NCI-H460 (cell line): ENCODE data around the gene SVOP. TPM values are rescaled to one million over a fixed set of nuclear protein-coding genes. Genes with fewer than 3 reads are reported as not detected.
A peak's percentile ranks its signal among the peaks of the same experiment; 100 is the strongest.
"Not testable (repeated sequence)": the region's sequence is repeated elsewhere in the genome, so short reads cannot be mapped to it uniquely, and the experiment has no call there.

Experiments
- DNase-seq: peaks from one replicate; pipeline ENCODE4 v3.0.0-alpha.2; 2016; ENCODE audit warnings: low read depth; ENCODE audit errors: extremely low read depth
- polyA plus RNA-seq: library from polyadenylated mRNA; depleted of rRNA; stranded (reverse); fragments of >200 nt; gene quantifications from 2 replicates; pipeline ENCODE4 v1.2.3, GENCODE V29; 2014; cell fraction: nucleus; rRNA removed
- total RNA-seq: library from RNA; depleted of rRNA; stranded (reverse); fragments of >200 nt; shearing (Covaris generic); gene quantifications from 2 replicates; pipeline ENCODE4 v1.2.3, GENCODE V29; 2014; rRNA removed

SVOP gene, protein sequence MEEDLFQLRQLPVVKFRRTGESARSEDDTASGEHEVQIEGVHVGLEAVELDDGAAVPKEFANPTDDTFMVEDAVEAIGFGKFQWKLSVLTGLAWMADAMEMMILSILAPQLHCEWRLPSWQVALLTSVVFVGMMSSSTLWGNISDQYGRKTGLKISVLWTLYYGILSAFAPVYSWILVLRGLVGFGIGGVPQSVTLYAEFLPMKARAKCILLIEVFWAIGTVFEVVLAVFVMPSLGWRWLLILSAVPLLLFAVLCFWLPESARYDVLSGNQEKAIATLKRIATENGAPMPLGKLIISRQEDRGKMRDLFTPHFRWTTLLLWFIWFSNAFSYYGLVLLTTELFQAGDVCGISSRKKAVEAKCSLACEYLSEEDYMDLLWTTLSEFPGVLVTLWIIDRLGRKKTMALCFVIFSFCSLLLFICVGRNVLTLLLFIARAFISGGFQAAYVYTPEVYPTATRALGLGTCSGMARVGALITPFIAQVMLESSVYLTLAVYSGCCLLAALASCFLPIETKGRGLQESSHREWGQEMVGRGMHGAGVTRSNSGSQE
- not detected in 2 replicates for total RNA-seq
- polyA plus RNA-seq = not detected in 2 replicates

GRCh38 chr12:109020796-109021380, at the start of gene SVOP:
Gene SVOP, minus strand, starts transcription at chr12:109021068. Its CDS starts 200 bp downstream, at chr12:109020868.
- peak; percentile 76 for DNase-seq

DNA sequence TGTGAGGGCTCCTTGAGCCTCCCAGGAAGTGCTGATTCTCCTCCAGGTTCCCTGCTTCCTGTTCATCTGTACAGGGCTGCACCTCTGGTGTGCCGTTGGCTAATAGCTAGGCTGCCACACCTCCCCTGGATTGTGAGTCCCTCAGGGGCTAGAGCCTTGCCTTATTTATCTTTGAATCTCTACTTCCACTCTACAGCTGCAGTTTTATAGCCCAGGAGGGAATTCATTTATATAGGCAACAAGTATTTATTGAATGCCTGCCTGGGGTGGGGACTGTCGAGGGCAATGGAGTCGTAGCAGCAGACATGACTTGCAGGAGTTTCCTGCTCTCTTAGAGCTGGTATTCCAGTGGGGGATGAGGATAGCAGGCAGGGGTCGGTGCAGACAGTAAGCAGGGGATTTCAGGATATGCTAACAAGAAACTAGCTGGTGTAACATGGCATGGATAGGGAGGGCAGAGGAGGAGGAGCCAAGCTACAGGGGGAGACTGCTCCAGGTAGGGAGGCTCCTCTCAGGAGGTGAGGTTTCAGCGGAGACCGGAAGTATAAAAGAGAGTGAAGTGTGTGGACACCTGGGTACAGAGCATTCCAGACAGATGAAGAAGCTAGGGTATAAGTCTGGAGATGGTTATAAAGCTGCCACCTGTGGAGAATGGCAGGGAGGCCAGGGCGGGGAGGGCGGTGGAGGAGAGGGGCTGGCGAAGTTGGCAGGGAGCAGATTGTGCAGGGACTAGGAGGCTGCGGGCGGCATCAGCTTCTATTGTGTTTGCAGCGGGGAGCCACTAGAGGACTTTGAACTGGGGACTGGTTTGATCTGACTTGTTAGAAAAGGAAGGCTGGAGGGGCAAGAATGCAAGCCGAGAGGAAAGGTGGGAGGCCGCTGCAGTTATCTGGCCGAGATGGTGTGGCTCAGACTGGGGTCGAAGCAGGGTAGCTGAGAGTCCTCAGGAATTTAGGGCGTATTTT, 48.7 kb upstream of the SVOP start:
- no peak for DNase-seq

GRCh38 chr12:109065853-109066193, 45.0 kb upstream of the SVOP start:
- DNase-seq = no peak

GRCh38 chr12:109065154-109065852, 44.4 kb upstream of the SVOP start:
- DNase-seq = no peak

DNA sequence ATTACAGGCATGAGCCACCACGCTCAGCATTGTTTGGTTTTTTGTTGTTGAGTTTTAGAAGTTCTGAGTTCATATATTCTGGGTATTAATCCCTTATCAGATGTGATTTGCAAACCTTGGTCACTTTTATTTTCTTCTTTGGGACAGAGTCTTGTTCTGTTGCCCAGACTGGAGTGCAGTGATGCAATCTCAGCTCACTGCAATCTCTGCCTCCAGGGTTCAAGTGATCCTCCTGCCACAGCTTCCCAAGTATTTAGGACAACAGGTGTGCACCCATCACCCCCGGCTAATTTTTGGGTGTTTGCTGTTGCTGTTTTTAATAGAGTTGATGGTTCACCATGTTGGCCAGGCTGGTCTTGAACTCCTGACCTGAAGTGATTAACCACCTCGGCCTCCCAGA, 43.3 kb upstream of the SVOP start:
- DNase-seq = no peak

- DNase-seq = no peak
Measured at GRCh38 chr12:109058773-109059172, 37.9 kb upstream of the SVOP start.

DNA sequence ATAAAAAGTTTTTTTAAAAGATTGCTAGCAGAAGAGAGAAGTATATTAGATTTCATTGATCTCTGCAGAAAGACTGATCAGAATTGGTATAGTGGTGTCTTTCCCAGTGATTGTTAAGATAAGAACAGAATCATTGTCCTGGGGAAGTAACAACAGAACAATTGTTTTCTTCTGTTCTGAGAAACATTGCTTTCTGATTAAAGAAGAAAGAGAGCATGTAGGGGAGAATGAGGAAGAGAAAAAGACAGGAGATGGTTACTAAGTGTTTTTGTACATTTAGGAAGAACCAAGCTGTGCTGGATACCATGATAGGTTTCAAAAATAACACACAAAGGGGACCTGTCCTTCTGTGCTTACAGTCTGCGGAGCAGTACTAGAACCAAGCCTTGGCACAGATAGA, 36.5 kb upstream of the SVOP start:
- no peak for DNase-seq

GRCh38 chr12:109056891-109057290, 36.0 kb upstream of the SVOP start:
- no peak for DNase-seq

GRCh38 chr12:109054520-109054919, 33.7 kb upstream of the SVOP start:
- no peak for DNase-seq

DNA sequence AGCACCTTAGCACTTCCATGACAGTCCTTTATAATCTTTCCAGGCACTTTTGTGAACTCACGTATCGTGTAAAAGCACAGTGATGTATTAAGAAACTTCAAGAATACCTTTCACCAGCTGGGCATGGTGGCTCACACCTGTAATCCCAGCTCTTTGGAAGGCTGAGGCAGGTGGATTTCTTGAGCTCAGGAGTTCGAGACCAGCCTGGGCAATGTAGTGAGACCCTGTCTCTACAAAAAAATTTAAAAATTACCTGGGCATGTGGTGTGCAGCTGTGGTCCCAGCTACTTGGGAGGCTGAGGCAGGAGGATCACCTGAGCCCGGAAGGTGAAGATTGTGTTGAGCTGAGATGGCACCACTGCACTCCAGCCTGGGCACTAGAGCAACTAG, 33.3 kb upstream of the SVOP start:
- DNase-seq = not testable (repeated sequence)

DNA sequence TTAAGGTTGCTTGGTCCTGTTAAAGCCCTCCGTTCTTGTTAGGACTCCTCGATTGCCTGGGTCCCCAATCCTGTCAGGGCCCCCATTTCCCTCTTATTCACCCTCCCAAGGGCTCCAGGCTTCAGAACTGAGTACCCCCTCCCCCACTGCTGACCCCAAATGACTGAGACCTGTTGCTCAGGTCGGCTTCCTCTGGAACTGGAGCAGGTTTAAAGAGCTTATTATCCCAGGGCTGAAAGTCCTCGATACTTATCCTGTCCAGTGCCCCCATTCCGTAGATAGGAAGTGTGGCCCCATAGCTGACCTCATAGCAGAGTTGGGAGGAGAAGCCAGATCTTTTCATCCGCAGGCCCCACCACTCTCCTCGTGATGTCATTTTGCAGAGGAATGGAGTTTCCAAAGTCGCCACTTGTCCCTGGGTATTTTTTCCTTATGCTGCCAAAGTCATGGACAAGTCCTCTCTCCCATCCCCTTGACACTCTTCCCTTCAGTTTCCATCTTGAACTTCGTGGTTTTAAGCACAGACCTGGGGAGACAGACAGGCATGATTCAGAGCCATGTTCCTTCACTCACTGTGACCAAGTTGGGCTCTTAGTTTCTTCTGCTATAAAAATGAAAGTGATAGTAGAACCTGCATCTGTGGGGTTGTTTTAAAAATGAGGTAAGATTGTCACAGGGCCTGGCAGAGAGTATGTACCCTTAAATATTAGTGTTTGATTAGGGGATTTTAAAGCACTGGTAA, 32.7 kb upstream of the SVOP start:
- DNase-seq = no peak

- peak; percentile 74 for DNase-seq
Measured at GRCh38 chr12:109052414-109053323, 31.8 kb upstream of the SVOP start, which contains the start of gene USP30. Gene USP30, plus strand, starts transcription at chr12:109052576. Its CDS starts 103 bp downstream, at chr12:109052679.

- DNase-seq = no peak
Measured at GRCh38 chr12:109052097-109052413, 31.2 kb upstream of the SVOP start.

- not testable (repeated sequence) for DNase-seq
Measured at GRCh38 chr12:109049794-109050193, 28.9 kb upstream of the SVOP start.

DNA sequence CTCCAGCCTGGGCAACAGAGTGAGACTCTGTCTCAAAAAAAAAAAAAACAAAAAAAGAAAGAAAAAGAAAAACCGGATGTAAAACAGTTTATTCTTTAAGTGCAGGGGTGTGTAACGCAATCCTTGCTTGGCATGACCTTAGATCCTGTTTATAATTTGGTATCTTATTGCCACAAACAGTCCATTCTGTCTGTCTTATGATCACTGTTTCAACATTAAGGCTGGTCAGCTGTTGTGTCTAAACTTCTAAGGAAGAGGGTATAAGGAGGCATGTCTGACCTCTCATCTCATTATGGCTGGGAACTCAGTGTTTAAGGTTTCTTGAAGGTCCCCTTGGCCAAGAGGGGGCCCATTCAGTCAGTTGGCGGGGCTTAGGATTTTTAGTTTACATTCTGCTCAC, 27.8 kb upstream of the SVOP start:
- not testable (repeated sequence) for DNase-seq

DNA sequence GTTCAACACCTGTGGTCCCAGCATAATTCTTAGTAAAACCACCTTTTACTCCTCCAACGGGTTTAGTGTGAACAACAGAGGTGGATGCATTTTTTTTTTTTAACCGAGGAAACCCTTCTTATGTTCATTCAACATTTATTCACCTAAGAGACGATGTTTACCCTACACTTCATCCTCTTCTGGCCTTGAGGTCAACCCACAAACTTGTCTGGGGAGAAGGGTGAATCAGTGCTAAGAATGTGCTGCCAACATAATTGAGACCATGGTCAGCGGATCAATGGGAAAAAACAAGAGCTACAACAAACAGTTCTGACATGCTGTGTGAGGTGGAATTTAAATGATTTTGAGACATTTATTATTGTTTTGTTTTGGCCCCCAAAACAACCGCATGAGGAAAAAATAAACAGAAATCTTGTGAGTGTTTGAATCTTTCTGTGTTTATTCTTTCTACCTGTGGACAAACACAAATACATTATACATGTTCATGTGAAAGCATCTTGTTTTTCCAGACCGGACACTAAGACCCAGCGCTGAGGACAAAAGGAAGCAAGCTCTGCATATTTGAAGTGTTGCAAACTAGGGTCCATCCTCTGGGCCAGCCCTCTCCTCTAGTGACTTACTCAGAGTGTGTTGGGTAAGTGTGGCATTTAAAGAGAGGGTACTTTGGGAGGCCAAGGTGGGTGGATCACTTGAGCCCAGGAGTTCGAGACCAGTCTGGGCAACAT, 26.4 kb upstream of the SVOP start:
- DNase-seq = no peak

- DNase-seq = no peak
Measured at GRCh38 chr12:109044241-109044640, 23.4 kb upstream of the SVOP start.

GRCh38 chr12:109036975-109037374, 16.1 kb upstream of the SVOP start:
- DNase-seq = no peak
